Heart left ventricle (tissue), 16 donors: ENCODE results near the gene PGF. TPM values are rescaled to one million over a fixed set of nuclear protein-coding genes. Genes with fewer than 3 reads are reported as not detected.

Experiments
- ATAC-seq, 4 donors: fragments of 200-7000 bp; cut with Tn5 transposase; one replicate each; pipeline ENCODE4 v1.9.1; 2020 to 2022; ENCODE audit warnings: moderate library complexity in 4 of 4, mild to moderate bottlenecking in 3 of 4, moderate number of reproducible peaks in 1 of 4
- DNase-seq, 5 donors: peaks; one replicate each; pipeline ENCODE4 v3.0.0-alpha.2; 2020
- H3K27ac ChIP-seq, 12 donors: fragments of 200-600 bp; sonication (generic) in 4 of 12; one replicate each; pipeline versions ENCODE4 v1.5.0 to v1.8.0; 2016 to 2022; ENCODE audit warnings: mild to moderate bottlenecking in 2 of 12
- H3K27me3 ChIP-seq, 9 donors: fragments of 200-600 bp; sonication (generic) in 2 of 9; one replicate each; pipeline versions ENCODE4 v1.5.1 to v1.8.0; 2016 to 2022; ENCODE audit warnings: mild to moderate bottlenecking in 3 of 9
- H3K36me3 ChIP-seq, 9 donors: fragments of 200-600 bp; sonication (generic) in 2 of 9; one replicate each; pipeline versions ENCODE4 v1.5.0 to v1.8.0; 2018 to 2022; ENCODE audit warnings: mild to moderate bottlenecking in 2 of 9
- H3K4me1 ChIP-seq, 12 donors: fragments of 200-600 bp; sonication (generic) in 4 of 12; one replicate each; pipeline versions ENCODE4 v1.5.0 to v1.8.0; 2016 to 2022; ENCODE audit warnings: mild to moderate bottlenecking in 3 of 12
- H3K4me3 ChIP-seq, 12 donors: fragments of 200-600 bp; sonication (generic) in 4 of 12; one replicate each; pipeline versions ENCODE4 v1.5.0 to v1.8.0; 2017 to 2022; ENCODE audit warnings: mild to moderate bottlenecking in 9 of 12, moderate library complexity in 4 of 12
- H3K9me3 ChIP-seq, 12 donors: fragments of 200-600 bp; sonication (generic) in 4 of 12; one replicate each; pipeline versions ENCODE4 v1.5.0 to v1.8.0; 2016 to 2022; ENCODE audit warnings: mild to moderate bottlenecking in 1 of 12
- POLR2A ChIP-seq, 2 donors: fragments of 450-650 bp; IDR thresholded peaks; one replicate each; pipeline ENCODE4 v1.6.1; 2017; ENCODE audit warnings: antibody characterized with exemption in 2 of 2, mild to moderate bottlenecking in 2 of 2, moderate library complexity in 2 of 2
- WGBS, 4 donors: extraction: QIAGEN DNeasy Blood & Tissue Kit in 2 of 4; methylation state at CpG; one replicate each; pipeline versions ENCODE4 v1.1.5 to v1.1.7; 2013 to 2018; 5-methylcytosine and 5-hydroxymethylcytosine counted together
- intact Hi-C, 10 donors: fragments of 100-400 bp; cut with DNase I; formaldehyde crosslinking; loops; one replicate each; pipeline versions ENCODE4 v1.11.1 to v1.14.2; 2022
- polyA plus RNA-seq, 2 donors: library from polyadenylated mRNA; stranded (reverse); fragments of 200-250 nt; gene quantifications; one replicate each; pipeline ENCODE4 v1.2.3, GENCODE V29; 2013
- total RNA-seq, 9 donors: library from RNA; depleted of rRNA in 2 of 9; stranded (reverse); fragments of >200 nt in 2 of 9; fragmentation: NEBNext Ultra II Directional in 3 of 9; extraction: Animal tissue kit (Norgen Biotek cat#: 25700) in 3 of 9; gene quantifications; one replicate each; pipeline versions ENCODE4 v1.1.0 to v1.2.4, GENCODE V29; 2016 to 2023
- TF ChIP-seq, protein P1 (sequence below), 12 donors: fragments of 200-600 bp; sonication (generic) in 4 of 12; IDR thresholded peaks; one replicate each; pipeline versions ENCODE4 v1.5.0 to v1.8.0; 2018 to 2022; ENCODE audit warnings: antibody characterized with exemption in 12 of 12, mild to moderate bottlenecking in 5 of 12
- donor health status: ischemic (EF 13 %, LVEDD 7.1; RV severe dilation, severe dysfunction).
- donor health status: healthy with polysubstance abuse.
- donor health status: DM: no; HTN: yes; CAD: no.
- donor health status: DM: no; HTN: no; CAD: no.
- donor health status: ischemic (EF 25% LVEDD 6.9; RV normal size, moderate dysfunction).
- donor health status: ischemic (EF 25% LVEDD 5.7; RV mildly dilated, moderate dysfunction).
- donor health status: healthy.
- donor health status: DM: yes; HTN: yes; CAD: no.
- donor health status: ischemic (EF 35%, LVEDD 5.7; RV mildly dilated, moderate dysfunction).
- donor health status: nonischemic (EF 11% LVEDD 7.7; RV severe dilation, severe dysfunction).
- donor health status: DM: yes; HTN: yes; CAD: no.
- donor health status: PGD.
- donor health status: ischemic (EF 29% LVEDD 5.4; RV normal size, mild dysfunction).
- donor health status: nonischemic (EF 23%, LVEDD 6.1; RV moderate dilation, normal function).

The PGF gene
- total and polyA plus RNA-seq, 11 donors: 4.1 to 30.4 (median 5.9) TPM

DNA sequence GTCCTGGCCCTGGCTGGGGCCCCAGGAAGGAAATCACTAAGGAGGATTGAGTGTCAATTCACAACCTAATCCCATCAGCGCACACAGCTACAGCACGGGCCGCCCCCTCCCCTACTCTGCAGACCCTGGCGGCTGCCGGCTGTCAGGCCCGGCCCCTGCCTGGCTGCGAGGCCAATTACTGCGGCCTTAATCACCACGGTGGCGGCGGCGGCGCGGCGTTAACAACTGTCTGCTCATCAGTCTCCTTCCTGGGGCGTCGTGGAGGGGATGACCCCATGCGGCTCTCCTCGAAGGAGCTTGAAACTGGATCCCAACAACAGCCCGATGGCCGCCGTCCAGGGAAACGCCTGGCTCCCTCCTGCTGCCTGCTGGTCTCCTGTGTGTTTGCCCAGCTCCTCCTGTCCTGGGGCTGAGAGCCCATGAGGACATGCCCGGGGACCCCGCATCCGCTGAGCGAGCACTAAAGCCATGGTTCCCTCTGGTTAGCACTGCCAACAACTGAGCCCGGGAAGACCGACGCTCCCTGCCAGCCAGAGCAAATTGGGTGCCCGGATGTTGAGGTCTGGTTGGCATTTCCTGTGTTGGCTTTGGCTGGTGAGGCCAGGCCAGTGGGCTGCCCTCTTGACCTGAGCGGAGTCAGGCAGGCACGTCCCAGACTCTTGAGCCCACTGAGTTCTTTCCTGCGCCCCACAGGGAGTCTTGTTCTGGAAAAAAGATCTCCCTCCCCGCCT, 25.5 kb upstream of the PGF start:
- H3K4me3 ChIP-seq: no peak overlapping the region
- TF ChIP-seq, protein P1, sequence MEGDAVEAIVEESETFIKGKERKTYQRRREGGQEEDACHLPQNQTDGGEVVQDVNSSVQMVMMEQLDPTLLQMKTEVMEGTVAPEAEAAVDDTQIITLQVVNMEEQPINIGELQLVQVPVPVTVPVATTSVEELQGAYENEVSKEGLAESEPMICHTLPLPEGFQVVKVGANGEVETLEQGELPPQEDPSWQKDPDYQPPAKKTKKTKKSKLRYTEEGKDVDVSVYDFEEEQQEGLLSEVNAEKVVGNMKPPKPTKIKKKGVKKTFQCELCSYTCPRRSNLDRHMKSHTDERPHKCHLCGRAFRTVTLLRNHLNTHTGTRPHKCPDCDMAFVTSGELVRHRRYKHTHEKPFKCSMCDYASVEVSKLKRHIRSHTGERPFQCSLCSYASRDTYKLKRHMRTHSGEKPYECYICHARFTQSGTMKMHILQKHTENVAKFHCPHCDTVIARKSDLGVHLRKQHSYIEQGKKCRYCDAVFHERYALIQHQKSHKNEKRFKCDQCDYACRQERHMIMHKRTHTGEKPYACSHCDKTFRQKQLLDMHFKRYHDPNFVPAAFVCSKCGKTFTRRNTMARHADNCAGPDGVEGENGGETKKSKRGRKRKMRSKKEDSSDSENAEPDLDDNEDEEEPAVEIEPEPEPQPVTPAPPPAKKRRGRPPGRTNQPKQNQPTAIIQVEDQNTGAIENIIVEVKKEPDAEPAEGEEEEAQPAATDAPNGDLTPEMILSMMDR (IDR thresholded peaks at IDR 0.05): no peak
- TF ChIP-seq POLR2A (IDR thresholded peaks at IDR 0.05): no peak
- H3K27me3 ChIP-seq: no peaks in the 10 kb centered on the region
- peaks cover 0 to 50% (median 14%) of the 10 kb centered on the region in 12 donors for H3K4me1 ChIP-seq
- DNase-seq (peak in 2 of 5 donors; percentile 27 to 37), ATAC-seq (peak in 2 of 4 donors; percentile 10)
- no peaks in the 10 kb centered on the region for H3K36me3 ChIP-seq
- 47 to 58% (median 54%) methylated on average over 8 to 35 of the region's 35 CpGs for WGBS, 4 donors
- H3K27ac ChIP-seq: peak overlapping the region in 5 of 12 donors; percentile 20 to 57 (median 30)
- intact Hi-C loops: no loop called here
- no peaks in the 10 kb centered on the region for H3K9me3 ChIP-seq

DNA sequence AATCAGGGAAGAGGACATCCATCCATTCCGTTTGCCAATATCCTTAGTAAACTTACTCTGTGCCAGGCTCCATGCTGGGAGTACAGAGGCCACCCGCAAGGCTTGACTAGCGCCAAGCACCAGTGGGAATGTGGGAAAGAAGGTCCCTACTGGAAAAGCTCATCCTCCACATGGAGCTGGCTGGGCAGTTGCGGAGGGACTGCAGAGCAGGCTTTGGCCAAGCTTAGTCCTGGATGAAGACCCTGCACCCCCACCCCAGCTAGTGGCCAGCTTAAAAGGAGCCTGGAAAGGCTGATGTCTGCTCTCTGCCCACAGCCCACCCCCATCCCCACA, 25.0 kb upstream of the PGF start:
- Histone ChIP-seq H3K36me3 (no peaks in the 10 kb centered on the region), H3K27ac (peak overlapping the region in 3 of 12 donors; percentile 27 to 57 (median 37)), H3K27me3 (no peaks in the 10 kb centered on the region), H3K4me3 (no peak overlapping the region), H3K4me1 (peaks cover 0 to 56% (median 17%) of the 10 kb centered on the region in 12 donors), H3K9me3 (no peaks in the 10 kb centered on the region)
- DNase-seq: no peak
- TF ChIP-seq POLR2A (IDR thresholded peaks at IDR 0.05): no peak
- TF ChIP-seq, protein P1 (IDR thresholded peaks at IDR 0.05): no peak
- intact Hi-C loops: no loop called here
- 92 to 97% (median 93%) methylated on average over 4 of the region's 4 CpGs for WGBS, 4 donors
- ATAC-seq: no peak

DNA sequence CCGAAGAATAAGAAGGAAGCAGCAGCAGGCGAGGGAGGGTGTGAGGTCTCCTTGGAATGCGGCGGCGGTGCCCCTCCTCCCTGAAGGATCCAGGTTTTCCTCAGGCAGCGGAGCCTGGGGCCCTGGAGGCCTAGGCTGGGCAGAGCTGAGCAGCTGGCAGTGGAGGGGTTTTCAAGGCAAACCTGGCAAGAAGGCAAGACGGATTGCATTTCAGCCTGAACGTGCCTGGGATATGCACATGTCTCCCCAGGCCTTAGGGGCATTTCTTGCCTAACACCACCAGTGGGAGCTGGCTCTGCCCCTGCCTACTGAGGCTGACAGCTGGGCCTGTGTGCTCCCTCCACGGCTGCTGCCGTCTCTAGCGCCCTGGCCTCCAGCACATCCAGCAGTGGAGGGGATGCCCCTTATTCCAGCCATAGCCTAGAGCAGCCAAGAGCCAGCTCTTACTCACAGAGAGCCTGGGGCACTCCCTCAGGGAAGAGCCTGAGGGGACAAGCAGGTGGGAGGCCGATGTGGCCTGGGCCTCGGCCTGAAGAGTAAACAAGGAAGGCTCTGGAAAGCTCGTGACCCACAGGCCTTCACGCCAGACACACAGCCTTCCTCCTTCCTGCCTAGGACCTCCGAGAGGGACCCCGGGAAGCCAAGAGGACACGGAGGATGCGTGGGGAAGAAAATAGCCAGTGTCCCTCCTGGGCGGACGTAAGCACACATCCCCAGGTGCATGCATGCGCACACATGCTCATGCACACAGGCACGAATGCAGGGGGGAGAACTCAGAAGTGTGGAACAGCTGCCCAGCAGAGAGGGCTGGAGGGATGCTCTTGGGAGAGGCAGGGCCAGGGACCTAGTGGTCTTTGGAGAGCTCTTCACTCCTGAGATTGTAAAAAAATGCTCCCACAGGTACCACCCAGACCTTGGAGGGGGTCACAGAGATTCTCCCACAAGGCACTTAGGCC, 24.3 kb upstream of the PGF start:
- TF ChIP-seq POLR2A (IDR thresholded peaks at IDR 0.05): no peak
- TF ChIP-seq, protein P1 (IDR thresholded peaks at IDR 0.05): no peak
- no peaks in the 10 kb centered on the region for H3K36me3 ChIP-seq
- ATAC-seq (peak in 2 of 4 donors; percentile 8 to 38), DNase-seq (peak in 2 of 5 donors; percentile 62 to 65)
- 70 to 81% (median 77%) methylated on average over 20 to 23 of the region's 23 CpGs for WGBS, 4 donors
- H3K4me1 ChIP-seq: peaks cover 0 to 61% (median 24%) of the 10 kb centered on the region in 12 donors
- no peaks in the 10 kb centered on the region for H3K27me3 ChIP-seq
- H3K27ac ChIP-seq: peak overlapping the region in 8 of 12 donors; percentile 4 to 57 (median 22)
- no peak overlapping the region for H3K4me3 ChIP-seq
- intact Hi-C loops: no loop called here
- H3K9me3 ChIP-seq: no peaks in the 10 kb centered on the region

DNA sequence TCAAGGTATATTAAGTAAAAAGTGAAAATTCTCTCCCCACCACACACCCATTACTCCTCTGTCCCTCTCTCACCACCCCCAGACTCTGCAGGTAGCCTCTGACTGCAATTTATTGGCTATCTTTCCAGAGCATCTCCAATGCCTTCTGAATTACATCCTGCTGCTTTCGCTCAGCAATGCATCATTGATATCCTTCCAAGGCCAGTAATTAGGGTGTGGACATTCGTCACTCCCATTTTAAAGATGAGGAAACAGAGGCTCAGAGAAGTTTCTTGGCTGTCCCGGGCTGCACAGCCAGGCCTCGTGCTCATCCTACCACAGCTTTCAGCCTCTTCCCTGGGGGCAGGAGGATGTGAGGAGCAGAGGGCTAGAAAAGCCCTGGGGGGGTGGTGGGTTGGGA, 23.6 kb upstream of the PGF start:
- no peaks in the 10 kb centered on the region for H3K9me3 ChIP-seq
- no peak for TF ChIP-seq POLR2A (IDR thresholded peaks at IDR 0.05)
- TF ChIP-seq, protein P1 (IDR thresholded peaks at IDR 0.05): no peak
- WGBS, 4 donors: 70 to 81% (median 76%) methylated on average over 4 of the region's 4 CpGs
- H3K4me1 ChIP-seq: peaks cover under 1 to 68% (median 30%) of the 10 kb centered on the region in 12 donors
- H3K27me3 ChIP-seq: no peaks in the 10 kb centered on the region
- DNase-seq: no peak
- H3K27ac ChIP-seq: peak overlapping the region in 3 of 12 donors; percentile 10 to 57 (median 37)
- no peaks in the 10 kb centered on the region for H3K36me3 ChIP-seq
- ATAC-seq: no peak
- H3K4me3 ChIP-seq: no peak overlapping the region
- intact Hi-C loops: no loop called here
